OCI-LY3 (cell line): ENCODE results near the gene GAS7.

Source experiments
- CTCF ChIP-seq: fragments of 200-600, 300-600 bp; sonication (generic); IDR thresholded peaks from 2 replicates; pipeline ENCODE4 v1.5.1; 2014; ENCODE audit warnings: antibody characterized with exemption, low read length, low read depth
- EZH2phosphoT487 ChIP-seq: fragments of 200-600 bp; shearing (Covaris generic); IDR thresholded peaks from 2 replicates; pipeline ENCODE4 v1.6.1; 2018; ENCODE audit warnings: antibody characterized with exemption, mixed run types, low read depth

- TF ChIP-seq CTCF, result no peak
- no peak for TF ChIP-seq EZH2phosphoT487
Measured at GRCh38 chr17:10045871-10046658, 152.3 kb downstream of the GAS7 start.
